Ovary (tissue), 9 donors: Measurements from ENCODE around the gene ALKAL2. TPM values are rescaled to one million over a fixed set of nuclear protein-coding genes. Genes with fewer than 3 reads are reported as not detected.
A peak's percentile ranks its signal among the peaks of the same experiment; 100 is the strongest.

Experiments
- DNase-seq, 5 donors: peaks; one replicate each; pipeline ENCODE4 v3.0.0-alpha.2; 2019 to 2020
- H3K27ac ChIP-seq, 2 donors: fragments of 200-600 bp; one replicate each; pipeline versions ENCODE4 v1.5.1 to v1.8.0; 2019 to 2022
- H3K27me3 ChIP-seq: fragments of 200-600 bp; one replicate; pipeline ENCODE4 v1.8.0; 2022
- H3K36me3 ChIP-seq: fragments of 200-600 bp; sonication (generic); one replicate; pipeline ENCODE4 v1.5.1; 2019
- H3K4me1 ChIP-seq: one replicate; pipeline ENCODE4 v1.8.1; 2013; ENCODE audit warnings: mild to moderate bottlenecking, moderate library complexity; ENCODE audit not compliant: insufficient read depth
- H3K4me3 ChIP-seq: fragments of 200-600 bp; sonication (generic); one replicate; pipeline ENCODE4 v1.5.1; 2017
- H3K9me3 ChIP-seq, 2 donors: fragments of 200-600 bp in 1 of 2; sonication (generic) in 1 of 2; one replicate each; pipeline versions ENCODE4 v1.5.1 to v1.8.1; 2013 to 2019; ENCODE audit warnings: mild to moderate bottlenecking in 1 of 2, moderate library complexity in 1 of 2
- CTCF ChIP-seq, 3 donors: fragments of 450-650 bp in 2 of 3; fragments of 200-600 bp in 1 of 3; IDR thresholded peaks; one replicate each; pipeline versions ENCODE4 v1.5.1 to v1.8.0; 2016 to 2022; ENCODE audit warnings: antibody characterized with exemption in 3 of 3, mild to moderate bottlenecking in 1 of 3
- EP300 ChIP-seq: sonication (generic); formaldehyde crosslinking; IDR thresholded peaks from one replicate; pipeline ENCODE4 v1.6.1; 2017; ENCODE audit warnings: antibody characterized with exemption
- POLR2A ChIP-seq: fragments of 450-650 bp; IDR thresholded peaks from one replicate; pipeline ENCODE4 v1.6.1; 2017; ENCODE audit warnings: antibody characterized with exemption, mild to moderate bottlenecking, moderate library complexity
- WGBS, 3 donors: extraction: QIAGEN DNeasy Blood & Tissue Kit in 1 of 3; methylation state at CpG; one replicate each; pipeline versions ENCODE4 v1.1.5 to v1.1.7; 2013 to 2017; 5-methylcytosine and 5-hydroxymethylcytosine counted together
- intact Hi-C, 4 donors: fragments of 100-400 bp; cut with DNase I; formaldehyde crosslinking; loops; one replicate each; pipeline versions ENCODE4 v1.11.0 to v1.15.1; 2022 to 2023
- polyA plus RNA-seq, 2 donors: library from polyadenylated mRNA; stranded (reverse); fragments of 200-250 nt in 1 of 2; fragments of 350-450 nt in 1 of 2; fragmentation: Illumina TruSeq in 1 of 2; extraction: RNeasy Lipid Tissue Mini Kit (QIAGEN cat#74804) in 1 of 2; gene quantifications; one replicate each; pipeline ENCODE4 v1.2.3, GENCODE V29; 2013 to 2014
- total RNA-seq, 7 donors: library from RNA; depleted of rRNA in 2 of 7; stranded (reverse); fragments of >200 nt in 2 of 7; fragmentation: NEBNext Ultra II Directional in 3 of 7; extraction: Animal tissue kit (Norgen Biotek cat#: 25700) in 3 of 7; gene quantifications; one replicate each; pipeline versions ENCODE4 v1.1.0 to v1.2.4, GENCODE V29; 2016 to 2023
- donor health status: DM: no; HTN: no; CAD: no; lungs with moderate emphysema.
- donor health status: DM: no; HTN: no; CAD: no.
- donor health status: Bipolar disorder and iron deficiency.
- donor health status: DM: yes; HTN: yes; CAD: no.
- donor health status: DM: no; HTN: no; CAD: no.
- donor health status: DM: yes; HTN: yes; CAD: no.

ALKAL2 gene
- total and polyA plus RNA-seq, 9 donors: 9.6 to 259 (median 57.1) TPM

GRCh38 chr2:282371-283263 is 5.3 kb downstream of the ALKAL2 start:
- Histone ChIP-seq H3K36me3 (no peaks in the 10 kb centered on the region), H3K9me3 (no peaks in the 10 kb centered on the region), H3K27me3 (no peaks in the 10 kb centered on the region), H3K4me3 (no peak overlapping the region), H3K27ac (no peak overlapping the region), H3K4me1 (peaks cover 9% of the 10 kb centered on the region)
- no peak for DNase-seq
- intact Hi-C loops: no loop called here
- TF ChIP-seq CTCF (IDR thresholded peaks at IDR 0.05): no peak
- TF ChIP-seq POLR2A: no peak
- TF ChIP-seq EP300: no peak
- WGBS, 3 donors: 92 to 93% (median 93%) methylated on average over 12 of the region's 12 CpGs

DNA sequence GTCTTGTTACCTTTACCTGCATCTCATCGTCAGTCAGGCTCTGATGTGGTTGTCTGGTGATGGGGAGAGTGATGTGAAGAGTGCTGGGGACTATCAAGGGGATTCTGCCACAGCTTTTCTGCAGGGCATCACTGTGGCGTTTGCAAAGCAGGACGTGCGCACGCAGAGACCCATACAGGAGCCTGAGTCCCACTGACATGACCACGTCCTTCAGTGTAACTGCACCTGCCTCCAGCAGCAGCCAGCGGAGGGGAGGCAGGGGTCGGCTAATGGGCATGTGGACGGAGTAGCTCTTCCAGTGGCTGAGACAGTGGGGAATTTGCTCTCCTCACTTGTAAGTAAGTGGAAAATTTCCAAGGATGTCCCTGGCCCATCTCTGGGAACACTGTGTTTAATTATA is 6.5 kb downstream of the ALKAL2 start:
- intact Hi-C loops: no loop called here
- Histone ChIP-seq H3K4me1 (peaks cover 9% of the 10 kb centered on the region), H3K27ac (no peak overlapping the region), H3K36me3 (no peaks in the 10 kb centered on the region), H3K4me3 (no peak overlapping the region), H3K27me3 (no peaks in the 10 kb centered on the region), H3K9me3 (no peaks in the 10 kb centered on the region)
- no peak for TF ChIP-seq EP300
- no peak for TF ChIP-seq CTCF (IDR thresholded peaks at IDR 0.05)
- TF ChIP-seq POLR2A: no peak
- 92 to 97% (median 93%) methylated on average over 9 of the region's 9 CpGs for WGBS, 3 donors
- no peak for DNase-seq

DNA sequence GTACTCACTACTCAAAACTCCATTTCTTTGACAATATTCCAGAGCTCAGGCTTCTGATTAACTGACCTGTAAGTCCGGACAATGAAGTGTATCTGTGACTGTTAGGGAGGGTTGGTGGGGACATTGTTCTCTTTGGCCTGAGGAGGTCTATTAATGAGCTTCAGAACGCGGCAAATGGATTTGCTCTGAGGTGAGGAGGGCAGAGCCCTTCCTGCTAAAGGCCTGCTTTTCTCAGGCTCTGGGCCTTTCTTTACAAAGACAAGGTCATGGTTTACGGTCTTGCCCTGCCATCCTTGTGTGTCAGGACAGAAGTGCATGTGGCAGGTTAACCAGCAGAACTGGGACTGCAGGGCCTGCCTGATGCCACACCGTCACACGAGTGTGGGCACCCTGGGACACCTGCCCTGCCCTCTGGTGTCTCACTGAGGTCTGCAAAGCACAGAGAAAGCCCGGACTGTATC is 7.2 kb downstream of the ALKAL2 start:
- TF ChIP-seq EP300: no peak
- Histone ChIP-seq H3K4me1 (peaks cover 7% of the 10 kb centered on the region), H3K27ac (no peak overlapping the region), H3K4me3 (no peak overlapping the region), H3K36me3 (no peaks in the 10 kb centered on the region), H3K9me3 (no peaks in the 10 kb centered on the region), H3K27me3 (no peaks in the 10 kb centered on the region)
- WGBS, 3 donors: 33 to 44% (median 33%) methylated on average over 7 of the region's 7 CpGs
- intact Hi-C loops: no loop called here
- peak in 1 of 5 donors; percentile 43 for DNase-seq

DNA sequence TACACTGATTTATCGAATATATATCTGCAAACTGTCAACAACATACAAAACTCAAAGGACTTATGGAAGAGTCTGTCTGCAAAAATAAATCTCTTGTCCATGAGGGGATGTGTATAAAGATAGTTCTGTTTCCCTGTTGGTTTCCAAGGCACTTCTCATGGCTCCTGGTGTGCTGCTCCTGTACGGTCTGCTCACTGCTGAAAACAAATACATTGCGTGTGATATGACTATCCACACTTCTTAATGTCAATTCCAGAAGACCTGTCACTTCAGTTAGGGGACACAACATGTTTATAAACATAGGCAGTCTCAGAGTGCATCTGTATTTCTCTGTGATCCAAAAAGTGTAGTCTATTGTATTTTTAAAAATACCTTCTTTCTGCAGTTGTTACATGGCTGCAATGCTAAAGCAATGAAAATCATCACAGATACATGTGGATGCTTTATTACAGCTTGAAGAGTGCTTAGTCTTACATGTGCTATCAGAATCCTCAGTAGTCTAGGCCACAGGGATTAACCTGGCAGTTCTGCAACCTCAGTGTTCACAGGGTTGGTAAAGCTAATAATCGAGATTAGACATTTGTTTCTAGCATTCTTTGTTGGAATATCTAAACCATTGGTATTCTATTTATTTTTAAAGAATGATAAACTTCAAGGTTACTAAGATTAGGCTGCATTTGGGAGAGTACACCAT is 7.8 kb downstream of the ALKAL2 start:
- Histone ChIP-seq H3K27ac (no peak overlapping the region), H3K9me3 (no peaks in the 10 kb centered on the region), H3K36me3 (no peaks in the 10 kb centered on the region), H3K4me3 (no peak overlapping the region), H3K4me1 (peaks cover 6% of the 10 kb centered on the region), H3K27me3 (no peaks in the 10 kb centered on the region)
- intact Hi-C loops: no loop called here
- no peak for TF ChIP-seq EP300
- TF ChIP-seq POLR2A: no peak
- TF ChIP-seq CTCF (IDR thresholded peaks at IDR 0.05): no peak
- WGBS, 3 donors: 32 to 50% (median 39%) methylated on average over 4 of the region's 4 CpGs
- DNase-seq: no peak

- H3K4me1 ChIP-seq: peaks cover 5% of the 10 kb centered on the region
- no peak for DNase-seq
- H3K36me3 ChIP-seq: no peaks in the 10 kb centered on the region
- H3K9me3 ChIP-seq: no peaks in the 10 kb centered on the region
- no peak overlapping the region for H3K4me3 ChIP-seq
- intact Hi-C loops: no loop called here
- H3K27ac ChIP-seq: no peak overlapping the region
- no peak for TF ChIP-seq POLR2A
- no peak for TF ChIP-seq CTCF (IDR thresholded peaks at IDR 0.05)
- H3K27me3 ChIP-seq: no peaks in the 10 kb centered on the region
- 77 to 81% (median 79%) methylated on average over 4 of the region's 4 CpGs for WGBS, 3 donors
These were observed 8.5 kb downstream of the ALKAL2 start for GRCh38 chr2:279366-279765.
